GM23338 (cell line): ENCODE results near the gene CACNA1H. TPM values are rescaled to one million over a fixed set of nuclear protein-coding genes. Genes with fewer than 3 reads are reported as not detected.

Experiments
- ATAC-seq: fragments of 200-7000 bp; cut with Tn5 transposase; 3 replicates; pipeline ENCODE4 v1.9.1; 2020
- DNase-seq: peaks from one replicate; pipeline ENCODE4 v3.0.0-alpha.2; 2015; ENCODE audit warnings: low spot score
- H2AFZ ChIP-seq: fragments of 200-600 bp; sonication (generic); 2 replicates; pipeline ENCODE4 v1.8.0; 2016; ENCODE audit warnings: antibody characterized with exemption, mild to moderate bottlenecking, moderate library complexity
- H3F3A ChIP-seq: fragments of 200-600 bp; sonication (generic); replicated peaks from 2 replicates; pipeline ENCODE4 v1.8.0; 2017; ENCODE audit warnings: antibody characterized with exemption, mixed run types, low read depth
- H3K27ac ChIP-seq: fragments of 200-600 bp; sonication (generic); 2 replicates; pipeline ENCODE4 v1.6.1; 2016; ENCODE audit warnings: low read depth
- H3K27me3 ChIP-seq: fragments of 200-600 bp; sonication (generic); 2 replicates; pipeline ENCODE4 v1.8.0; 2016; ENCODE audit warnings: mild to moderate bottlenecking, mixed run types, moderate library complexity; ENCODE audit not compliant: insufficient read depth
- H3K36me3 ChIP-seq: fragments of 200-600 bp; sonication (generic); 2 replicates; pipeline ENCODE4 v1.8.0; 2016; ENCODE audit warnings: mild to moderate bottlenecking; ENCODE audit not compliant: insufficient read depth
- H3K4me1 ChIP-seq: fragments of 200-600 bp; sonication (generic); 2 replicates; pipeline ENCODE4 v1.8.0; 2016; ENCODE audit warnings: mild to moderate bottlenecking, moderate library complexity; ENCODE audit not compliant: insufficient read depth
- H3K4me2 ChIP-seq: fragments of 200-600 bp; sonication (generic); 2 replicates; pipeline ENCODE4 v1.7.1; 2017; ENCODE audit warnings: mixed run types
- H3K4me3 ChIP-seq: fragments of 200-600 bp; sonication (generic); 2 replicates; pipeline ENCODE4 v1.6.1; 2016; ENCODE audit warnings: mixed run types
- H3K79me2 ChIP-seq: fragments of 200-600 bp; sonication (generic); replicated peaks from 2 replicates; pipeline ENCODE4 v1.8.0; 2017; ENCODE audit warnings: mild to moderate bottlenecking; ENCODE audit not compliant: insufficient read depth
- H3K9me2 ChIP-seq: fragments of 200-600 bp; sonication (generic); 2 replicates; pipeline ENCODE4 v1.8.0; 2017; ENCODE audit not compliant: insufficient read depth
- H4K20me1 ChIP-seq: fragments of 200-600 bp; sonication (generic); replicated peaks from 2 replicates; pipeline ENCODE4 v1.8.0; 2017; ENCODE audit warnings: mild to moderate bottlenecking; ENCODE audit not compliant: insufficient read depth
- H3K27ac Mint-ChIP-seq: 2 replicates; pipeline ENCODE4 v1.8.0; 2020; ENCODE audit warnings: inconsistent platforms, mild to moderate bottlenecking, moderate library complexity, mixed read lengths
- H3K27me3 Mint-ChIP-seq: 3 replicates; pipeline ENCODE4 v1.8.0; 2022; ENCODE audit warnings: low read depth, mild to moderate bottlenecking, moderate library complexity, mixed read lengths, inconsistent platforms; ENCODE audit not compliant: insufficient read depth, poor library complexity
- H3K36me3 Mint-ChIP-seq: 3 replicates; pipeline ENCODE4 v1.8.0; 2021; ENCODE audit warnings: low read depth, mild to moderate bottlenecking, inconsistent platforms, moderate library complexity, mixed read lengths
- H3K4me1 Mint-ChIP-seq: 3 replicates; pipeline ENCODE4 v1.8.0; 2020; ENCODE audit warnings: mild to moderate bottlenecking, inconsistent platforms, mixed read lengths
- H3K4me3 Mint-ChIP-seq: 3 replicates; pipeline ENCODE4 v1.8.0; 2021; ENCODE audit warnings: moderate library complexity, mild to moderate bottlenecking, inconsistent platforms, mixed read lengths
- H3K9me3 Mint-ChIP-seq: 3 replicates; pipeline ENCODE4 v1.8.0; 2020; ENCODE audit warnings: moderate library complexity, mild to moderate bottlenecking, inconsistent platforms, mixed read lengths
- ETS1 ChIP-seq: IDR thresholded peaks from 2 replicates; pipeline ENCODE4 v1.6.1; 2016; ENCODE audit warnings: antibody characterized with exemption
- EZH2 ChIP-seq: fragments of 200-600 bp; sonication (generic); IDR thresholded peaks from one replicate; pipeline ENCODE4 v1.8.0; 2017; ENCODE audit warnings: antibody characterized with exemption, mild to moderate bottlenecking, low read depth; ENCODE audit not compliant: unreplicated experiment
- EZH2phosphoT487 ChIP-seq: fragments of 200-600 bp; sonication (generic); IDR thresholded peaks from one replicate; pipeline ENCODE4 v1.8.1; 2018; ENCODE audit warnings: antibody characterized with exemption; ENCODE audit not compliant: unreplicated experiment
- JUNB ChIP-seq: IDR thresholded peaks from one replicate; pipeline ENCODE4 v1.6.1; 2016; ENCODE audit warnings: antibody characterized with exemption; ENCODE audit not compliant: unreplicated experiment
- NANOG ChIP-seq: IDR thresholded peaks from 2 replicates; pipeline ENCODE4 v1.6.1; 2016; ENCODE audit warnings: antibody characterized with exemption, borderline replicate concordance
- POLR2AphosphoS5 ChIP-seq: IDR thresholded peaks from 2 replicates; pipeline ENCODE4 v1.6.1; 2016; ENCODE audit warnings: antibody characterized with exemption, low read depth
- STAT1 ChIP-seq: IDR thresholded peaks from one replicate; pipeline ENCODE4 v1.6.1; 2016; ENCODE audit warnings: antibody characterized with exemption; ENCODE audit not compliant: unreplicated experiment
- ZNF114 ChIP-seq: fragments of 250-450 bp; sonication (Bioruptor Pico); IDR thresholded peaks from 2 replicates; pipeline ENCODE4 v1.5.0; 2020; ENCODE audit warnings: mild to moderate bottlenecking, moderate library complexity
- ZNF331 ChIP-seq: fragments of 250-450 bp; sonication (Bioruptor Pico); IDR thresholded peaks from 2 replicates; pipeline ENCODE4 v1.5.0; 2020; ENCODE audit warnings: low read depth, mild to moderate bottlenecking, moderate library complexity
- ZNF462 ChIP-seq: fragments of 250-450 bp; sonication (Bioruptor Pico); IDR thresholded peaks from 2 replicates; pipeline ENCODE4 v1.5.0; 2020; ENCODE audit warnings: mild to moderate bottlenecking, moderate library complexity
- polyA plus RNA-seq: library from polyadenylated mRNA; unstranded; fragments of >200 nt; fragmentation: Nextera tagmentation; extraction: Ambion mirVana; gene quantifications from 2 replicates; pipeline ENCODE4 v1.2.1, GENCODE V29; 2016
- total RNA-seq: library from RNA; depleted of rRNA; stranded (reverse); fragments of >200 nt; shearing (Covaris generic); gene quantifications from 2 replicates; pipeline ENCODE4 v1.2.3, GENCODE V29; 2014
- TF ChIP-seq, protein P1 (sequence below), 2 experiments: fragments of 200-600 bp in 1 of 2; sonication (generic) in 1 of 2; conservative IDR thresholded peaks; 2 replicates each; pipeline versions ENCODE4 v1.5.1 to v1.6.1; 2016 to 2017; ENCODE audit warnings: antibody characterized with exemption in 2 of 2, low read depth in 2 of 2, mild to moderate bottlenecking in 2 of 2, moderate library complexity in 1 of 2

The CACNA1H gene
- total and polyA plus RNA-seq, 2 experiments from 2014 or later = 3.5 to 43.3 TPM

GRCh38 chr16:1175566-1176279 is 22.8 kb downstream of the CACNA1H start:
- Histone ChIP-seq H3K36me3 (no peaks in the 10 kb centered on the region), H3K79me2 (0 out of 2 replicates have a peak, but pooled peaks cover under 1% of the 10 kb centered on the region), H3K4me3 (no peak overlapping the region), H2AFZ (no peak overlapping the region), H4K20me1 (no peaks in the 10 kb centered on the region), H3K9me2 (no peaks in the 10 kb centered on the region), H3K27ac (no peak overlapping the region), H3K27me3 (no peaks in the 10 kb centered on the region), H3F3A (no peaks in the 10 kb centered on the region), H3K4me1 (no peaks in the 10 kb centered on the region), H3K4me2 (no peak overlapping the region)
- DNase-seq = no peak
- Mint-ChIP-seq H3K27ac (no peak overlapping the region), H3K4me3 (no peak overlapping the region), H3K27me3 (peaks cover 2% of the 10 kb centered on the region), H3K9me3 (no peaks in the 10 kb centered on the region), H3K36me3 (no peaks in the 10 kb centered on the region), H3K4me1 (no peaks in the 10 kb centered on the region)
- TF ChIP-seq, protein P1, sequence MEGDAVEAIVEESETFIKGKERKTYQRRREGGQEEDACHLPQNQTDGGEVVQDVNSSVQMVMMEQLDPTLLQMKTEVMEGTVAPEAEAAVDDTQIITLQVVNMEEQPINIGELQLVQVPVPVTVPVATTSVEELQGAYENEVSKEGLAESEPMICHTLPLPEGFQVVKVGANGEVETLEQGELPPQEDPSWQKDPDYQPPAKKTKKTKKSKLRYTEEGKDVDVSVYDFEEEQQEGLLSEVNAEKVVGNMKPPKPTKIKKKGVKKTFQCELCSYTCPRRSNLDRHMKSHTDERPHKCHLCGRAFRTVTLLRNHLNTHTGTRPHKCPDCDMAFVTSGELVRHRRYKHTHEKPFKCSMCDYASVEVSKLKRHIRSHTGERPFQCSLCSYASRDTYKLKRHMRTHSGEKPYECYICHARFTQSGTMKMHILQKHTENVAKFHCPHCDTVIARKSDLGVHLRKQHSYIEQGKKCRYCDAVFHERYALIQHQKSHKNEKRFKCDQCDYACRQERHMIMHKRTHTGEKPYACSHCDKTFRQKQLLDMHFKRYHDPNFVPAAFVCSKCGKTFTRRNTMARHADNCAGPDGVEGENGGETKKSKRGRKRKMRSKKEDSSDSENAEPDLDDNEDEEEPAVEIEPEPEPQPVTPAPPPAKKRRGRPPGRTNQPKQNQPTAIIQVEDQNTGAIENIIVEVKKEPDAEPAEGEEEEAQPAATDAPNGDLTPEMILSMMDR (conservative IDR thresholded peaks at IDR 0.05; ENCODE audit: low read depth in 2 of 2) = no peak
- TF ChIP-seq ZNF114 = no peak
- no peak for TF ChIP-seq STAT1
- TF ChIP-seq ZNF331 (CRISPR knock-in tag) = no peak
- no peak for TF ChIP-seq POLR2AphosphoS5
- TF ChIP-seq ETS1 = no peak
- TF ChIP-seq EZH2 = no peak
- no peak for TF ChIP-seq NANOG
- TF ChIP-seq JUNB = no peak
- ATAC-seq = no peak

DNA sequence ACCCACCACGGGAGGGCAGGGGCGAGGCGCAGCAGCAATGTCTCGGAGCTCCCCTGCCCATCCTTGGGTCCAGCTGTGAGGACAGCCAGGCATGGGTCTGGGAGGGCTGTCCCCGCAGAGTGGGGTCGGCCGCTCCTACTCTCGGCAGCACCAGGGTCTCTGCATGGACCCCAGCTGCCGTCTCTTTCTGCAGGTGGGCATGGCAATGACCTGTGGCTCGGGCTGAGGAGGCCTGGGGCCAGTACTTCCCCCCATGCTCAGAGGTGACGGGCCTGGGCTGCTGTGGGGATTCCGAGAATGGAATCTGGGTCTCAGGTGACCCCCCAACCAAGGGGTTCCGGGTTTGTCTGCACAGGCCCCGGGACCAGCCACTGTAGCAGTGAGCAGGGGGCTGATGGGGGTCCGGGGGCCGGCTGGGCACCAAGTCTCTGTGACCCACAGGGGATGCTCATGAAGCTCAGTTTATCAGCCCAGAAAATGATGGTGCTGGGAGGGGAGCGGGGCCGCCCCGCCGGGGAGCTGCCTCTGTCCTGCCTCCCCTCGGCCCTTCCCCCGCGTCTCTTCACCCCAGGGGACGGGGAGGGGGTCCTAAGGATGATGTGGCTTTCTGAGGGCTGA is 23.5 kb downstream of the CACNA1H start:
- H3K79me2 ChIP-seq = no peaks in the 10 kb centered on the region
- H3K4me3 ChIP-seq = no peak overlapping the region
- no peaks in the 10 kb centered on the region for H3K27me3 ChIP-seq
- Mint-ChIP-seq H3K27ac (no peak overlapping the region; the same call in 1 of the 2 replicates), H3K9me3 (no peaks in the 10 kb centered on the region), H3K27me3 (peaks cover 2% of the 10 kb centered on the region), H3K4me1 (no peaks in the 10 kb centered on the region), H3K36me3 (no peaks in the 10 kb centered on the region), H3K4me3 (no peak overlapping the region)
- no peak for DNase-seq
- no peaks in the 10 kb centered on the region for H3K4me1 ChIP-seq
- no peak overlapping the region for H2AFZ ChIP-seq
- H3K36me3 ChIP-seq = no peaks in the 10 kb centered on the region
- H3K4me2 ChIP-seq = no peak overlapping the region
- ATAC-seq = no peak
- no peak overlapping the region for H3K27ac ChIP-seq
- H3K9me2 ChIP-seq = no peaks in the 10 kb centered on the region
- no peaks in the 10 kb centered on the region for H4K20me1 ChIP-seq
- no peaks in the 10 kb centered on the region for H3F3A ChIP-seq
- TF ChIP-seq STAT1 (no peak), EZH2 (no peak), EZH2phosphoT487 (no peak), ZNF462 (CRISPR knock-in tag) (no peak), ETS1 (no peak)
